ENCODE results near the gene PEX11B. TPM values are rescaled to one million over a fixed set of nuclear protein-coding genes. Genes with fewer than 3 reads are reported as not detected.

PEX11B gene
- total RNA-seq, 4 donors from 2014 or later = 19.3 to 30.8 (median 25.1) TPM

- Histone ChIP-seq H3K36me3 (peaks cover 0 to 8% (median 0%) of the 10 kb centered on the region in 3 donors), H3K27me3 (no peaks in the 10 kb centered on the region), H3K9me3 (no peaks in the 10 kb centered on the region), H3K4me1 (peaks cover 0 to 4% (median 1%) of the 10 kb centered on the region in 3 donors), H3K4me3 (no peak overlapping the region), H3K27ac (no peak overlapping the region)
- TF ChIP-seq CTCF (IDR thresholded peaks at IDR 0.05) (no peak), POLR2A (IDR thresholded peaks at IDR 0.05) (no peak)
- DNase-seq = no peak
- WGBS, 2 donors = 67 to 88% methylated on average over 1 of the region's 1 CpG
- intact Hi-C loops (cut with DNase I) = no loop called here
Observed at GRCh38 chr1:145897969-145898368, 20.5 kb downstream of the PEX11B start.

GRCh38 chr1:145895471-145895870, 23.0 kb downstream of the PEX11B start:
- intact Hi-C loops (cut with DNase I) = no loop called here
- TF ChIP-seq CTCF (IDR thresholded peaks at IDR 0.05) (no peak), POLR2A (IDR thresholded peaks at IDR 0.05) (no peak)
- H3K4me3 ChIP-seq = no peak overlapping the region
- no peak overlapping the region for H3K27ac ChIP-seq
- H3K9me3 ChIP-seq = no peaks in the 10 kb centered on the region
- 80% methylated on average over 1 of the region's 1 CpG; no CpG with 5 or more reads in 1 of the 2 donors for WGBS, 2 donors
- H3K36me3 ChIP-seq = no peaks in the 10 kb centered on the region
- H3K4me1 ChIP-seq = peaks cover 20 to 29% (median 20%) of the 10 kb centered on the region in 3 donors
- DNase-seq = no peak
- no peaks in the 10 kb centered on the region for H3K27me3 ChIP-seq

- intact Hi-C loops (cut with DNase I) = no loop called here
- 88 to 91% methylated on average over 7 of the region's 7 CpGs for WGBS, 2 donors
Observed at GRCh38 chr1:145893306-145894055, 25.0 kb downstream of the PEX11B start.

GRCh38 chr1:145892486-145893087, 25.9 kb downstream of the PEX11B start:
- H3K27me3 ChIP-seq = no peaks in the 10 kb centered on the region
- no peaks in the 10 kb centered on the region for H3K9me3 ChIP-seq
- H3K27ac ChIP-seq = peak overlapping the region; percentile 80 to 93 (median 90)
- H3K4me3 ChIP-seq = peak overlapping the region in 2 of 4 donors; percentile 23 to 32
- no peak for DNase-seq
- TF ChIP-seq POLR2A (IDR thresholded peaks at IDR 0.05) (no peak), CTCF (IDR thresholded peaks at IDR 0.05) (no peak)
- WGBS, 2 donors = 29 to 46% methylated on average over 3 of the region's 3 CpGs
- intact Hi-C loops (cut with DNase I) = no loop called here
- peaks cover 20 to 39% (median 20%) of the 10 kb centered on the region in 3 donors for H3K4me1 ChIP-seq
- H3K36me3 ChIP-seq = no peaks in the 10 kb centered on the region

More at GRCh38 chr1:145893306-145894055, 25.0 kb downstream of the PEX11B start:
- TF ChIP-seq CTCF (IDR thresholded peaks at IDR 0.05) (no peak), POLR2A (IDR thresholded peaks at IDR 0.05) (no peak)
- peak overlapping the region; percentile 80 to 93 (median 90) for H3K27ac ChIP-seq
- H3K4me3 ChIP-seq = no peak overlapping the region
- DNase-seq = no peak
- no peaks in the 10 kb centered on the region for H3K36me3 ChIP-seq
- H3K9me3 ChIP-seq = no peaks in the 10 kb centered on the region
- peaks cover 20 to 38% (median 20%) of the 10 kb centered on the region in 3 donors for H3K4me1 ChIP-seq
- no peaks in the 10 kb centered on the region for H3K27me3 ChIP-seq

All from esophagus squamous epithelium (tissue), 5 donors.